Aorta (tissue), 5 donors: ENCODE results near the gene RELT. TPM values are rescaled to one million over a fixed set of nuclear protein-coding genes. Genes with fewer than 3 reads are reported as not detected.

Experiments
- ATAC-seq: fragments of 200-7000 bp; cut with Tn5 transposase; one replicate; pipeline ENCODE4 v1.9.1; 2022; ENCODE audit warnings: moderate library complexity; ENCODE audit not compliant: low FRiP score
- DNase-seq, 2 donors: peaks; one replicate each; pipeline ENCODE4 v3.0.0-alpha.2; 2020
- H3K27ac ChIP-seq, 2 donors: one replicate each; pipeline ENCODE4 v1.5.1; 2013; ENCODE audit warnings: low read length in 2 of 2, mild to moderate bottlenecking in 2 of 2, moderate library complexity in 2 of 2, control low read depth in 1 of 2, inconsistent platforms in 1 of 2, low read depth in 1 of 2
- H3K27me3 ChIP-seq, 2 donors: one replicate each; pipeline ENCODE4 v1.6.1; 2013; ENCODE audit warnings: control low read depth in 1 of 2, low read length in 1 of 2, mild to moderate bottlenecking in 1 of 2, moderate library complexity in 1 of 2; ENCODE audit not compliant: insufficient read depth in 2 of 2, control insufficient read depth in 1 of 2
- H3K36me3 ChIP-seq, 2 donors: one replicate each; pipeline ENCODE4 v1.6.1; 2013; ENCODE audit warnings: control low read depth in 1 of 2, low read length in 1 of 2, mild to moderate bottlenecking in 1 of 2; ENCODE audit not compliant: insufficient read depth in 2 of 2, control insufficient read depth in 1 of 2
- H3K4me1 ChIP-seq, 2 donors: one replicate each; pipeline ENCODE4 v1.6.1; 2013; ENCODE audit warnings: low read length in 2 of 2, control low read depth in 1 of 2, mild to moderate bottlenecking in 1 of 2, moderate library complexity in 1 of 2; ENCODE audit not compliant: insufficient read depth in 2 of 2, control insufficient read depth in 1 of 2
- H3K4me3 ChIP-seq, 2 donors: one replicate each; pipeline ENCODE4 v1.5.1; 2013; ENCODE audit warnings: low read length in 2 of 2, control low read depth in 1 of 2, mild to moderate bottlenecking in 1 of 2
- H3K9me3 ChIP-seq: one replicate; pipeline ENCODE4 v1.6.1; 2013; ENCODE audit warnings: mild to moderate bottlenecking, low read length; ENCODE audit not compliant: control insufficient read depth
- WGBS, 2 donors: extraction: QIAGEN DNeasy Blood & Tissue Kit; methylation state at CpG; one replicate each; pipeline ENCODE4 v1.1.7; 2013; 5-methylcytosine and 5-hydroxymethylcytosine counted together
- intact Hi-C, 2 donors: fragments of 100-400 bp; cut with DNase I; formaldehyde crosslinking; loops; one replicate each; pipeline versions ENCODE4 v1.14.2 to v1.15.0; 2022
- polyA plus RNA-seq, 2 donors: library from polyadenylated mRNA; stranded (reverse); fragments of 200-250 nt; gene quantifications; one replicate each; pipeline ENCODE4 v1.2.3, GENCODE V29; 2013
- total RNA-seq, 2 donors: library from RNA; stranded (reverse); fragmentation: NEBNext Ultra II Directional; extraction: Animal tissue kit (Norgen Biotek cat#: 25700); gene quantifications; one replicate each; pipeline ENCODE4 v1.2.1, GENCODE V29; 2021
- donor health status: healthy with polysubstance abuse.
- donor health status: Bipolar disorder and iron deficiency.
- donor health status: DM: no; HTN: no; CAD: no.
- donor health status: DM: no; HTN: no; CAD: no.
- donor health status: DM: yes; HTN: yes; CAD: no.

Gene RELT
- total and polyA plus RNA-seq, 4 donors: 1.1 to 13.2 (median 6.4) TPM

GRCh38 chr11:73356979-73357860 lies 19.0 kb upstream of the RELT start:
- intact Hi-C loops: no loop called here
- no peak overlapping the region for H3K4me3 ChIP-seq
- H3K27ac ChIP-seq: peak overlapping the region in 1 of 2 donors; percentile 49
- H3K27me3 ChIP-seq: no peaks in the 10 kb centered on the region
- no peaks in the 10 kb centered on the region for H3K9me3 ChIP-seq
- peaks cover 0 to 26% of the 10 kb centered on the region in 2 donors for H3K36me3 ChIP-seq
- WGBS, 2 donors: 71 to 73% methylated on average over 22 of the region's 22 CpGs
- peaks cover 0 to 3% of the 10 kb centered on the region in 2 donors for H3K4me1 ChIP-seq
- no peak for ATAC-seq
- DNase-seq: no peak

DNA sequence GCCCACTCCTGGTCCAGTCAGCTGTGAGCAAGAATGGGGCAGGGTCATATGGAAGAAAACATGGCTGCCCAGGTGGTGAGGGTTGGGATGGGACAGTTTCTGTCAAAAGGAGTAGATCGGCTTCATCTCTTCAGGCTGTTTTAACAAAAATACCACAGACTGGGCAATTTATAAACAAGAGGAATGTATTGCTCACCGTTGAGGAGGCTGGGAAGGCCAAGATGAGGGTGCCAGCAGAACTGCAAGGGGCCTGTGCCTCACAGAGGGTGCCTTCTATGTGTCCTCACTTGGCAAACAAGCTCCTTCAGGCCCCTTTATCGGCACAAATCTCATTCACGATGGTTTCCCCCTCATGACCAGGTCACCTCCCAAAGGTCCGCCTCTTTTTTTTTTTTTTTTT lies 18.1 kb upstream of the RELT start:
- Histone ChIP-seq H3K36me3 (peaks cover 2 to 24% of the 10 kb centered on the region in 2 donors), H3K27me3 (no peaks in the 10 kb centered on the region), H3K27ac (peak overlapping the region in 1 of 2 donors; percentile 49), H3K4me3 (no peak overlapping the region), H3K4me1 (peaks cover 0 to 3% of the 10 kb centered on the region in 2 donors), H3K9me3 (no peaks in the 10 kb centered on the region)
- intact Hi-C loops: no loop called here
- no peak for DNase-seq
- no peak for ATAC-seq
- 23 to 28% methylated on average over 5 of the region's 5 CpGs for WGBS, 2 donors

DNA sequence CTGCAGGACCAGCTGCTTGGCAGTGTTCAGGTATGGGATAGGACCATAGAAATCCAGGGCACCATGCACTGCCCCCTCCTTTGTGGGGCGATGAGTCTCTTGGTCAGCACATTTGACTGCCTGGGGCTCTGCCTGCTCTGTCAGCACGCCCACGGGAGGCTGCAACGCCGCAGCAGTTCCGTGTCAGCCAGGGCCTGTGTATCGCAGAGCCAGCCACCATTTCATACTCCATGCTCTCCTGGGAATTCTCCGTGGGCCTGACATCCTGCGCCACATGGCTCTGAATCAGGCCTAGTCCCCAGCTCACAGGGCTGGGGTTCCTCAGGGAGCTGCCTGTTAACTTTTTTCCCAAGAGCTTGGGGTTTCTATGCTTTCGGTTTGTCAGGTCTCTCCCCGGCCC lies 16.9 kb upstream of the RELT start:
- DNase-seq (peak in 1 of 2 donors; percentile 84), ATAC-seq (peak; percentile 63)
- H3K4me3 ChIP-seq: no peak overlapping the region
- intact Hi-C loops: no loop called here
- H3K27ac ChIP-seq: peak overlapping the region in 1 of 2 donors; percentile 76
- no peaks in the 10 kb centered on the region for H3K9me3 ChIP-seq
- no peaks in the 10 kb centered on the region for H3K27me3 ChIP-seq
- peaks cover 10 to 28% of the 10 kb centered on the region in 2 donors for H3K36me3 ChIP-seq
- 5 to 10% methylated on average over 11 of the region's 11 CpGs for WGBS, 2 donors
- peaks cover 0 to 3% of the 10 kb centered on the region in 2 donors for H3K4me1 ChIP-seq

GRCh38 chr11:73359930-73360742 lies 16.1 kb upstream of the RELT start:
- WGBS, 2 donors: 52 to 55% methylated on average over 19 of the region's 19 CpGs
- Histone ChIP-seq H3K27ac (peak overlapping the region in 1 of 2 donors; percentile 76), H3K4me3 (no peak overlapping the region), H3K4me1 (peaks cover 0 to 3% of the 10 kb centered on the region in 2 donors), H3K36me3 (peaks cover 10 to 28% of the 10 kb centered on the region in 2 donors), H3K9me3 (no peaks in the 10 kb centered on the region), H3K27me3 (no peaks in the 10 kb centered on the region)
- intact Hi-C loops: no loop called here
- ATAC-seq (no peak), DNase-seq (no peak)

- peaks cover 0 to 3% of the 10 kb centered on the region in 2 donors for H3K4me1 ChIP-seq
- H3K9me3 ChIP-seq: no peaks in the 10 kb centered on the region
- H3K4me3 ChIP-seq: no peak overlapping the region
- no peak for DNase-seq
- no peak for ATAC-seq
- peak overlapping the region in 1 of 2 donors; percentile 76 for H3K27ac ChIP-seq
- H3K36me3 ChIP-seq: peaks cover 10 to 31% of the 10 kb centered on the region in 2 donors
- H3K27me3 ChIP-seq: no peaks in the 10 kb centered on the region
- WGBS, 2 donors: 88% methylated on average over 8 of the region's 8 CpGs
- intact Hi-C loops: no loop called here
Measured at GRCh38 chr11:73360743-73361369, 15.3 kb upstream of the RELT start.

DNA sequence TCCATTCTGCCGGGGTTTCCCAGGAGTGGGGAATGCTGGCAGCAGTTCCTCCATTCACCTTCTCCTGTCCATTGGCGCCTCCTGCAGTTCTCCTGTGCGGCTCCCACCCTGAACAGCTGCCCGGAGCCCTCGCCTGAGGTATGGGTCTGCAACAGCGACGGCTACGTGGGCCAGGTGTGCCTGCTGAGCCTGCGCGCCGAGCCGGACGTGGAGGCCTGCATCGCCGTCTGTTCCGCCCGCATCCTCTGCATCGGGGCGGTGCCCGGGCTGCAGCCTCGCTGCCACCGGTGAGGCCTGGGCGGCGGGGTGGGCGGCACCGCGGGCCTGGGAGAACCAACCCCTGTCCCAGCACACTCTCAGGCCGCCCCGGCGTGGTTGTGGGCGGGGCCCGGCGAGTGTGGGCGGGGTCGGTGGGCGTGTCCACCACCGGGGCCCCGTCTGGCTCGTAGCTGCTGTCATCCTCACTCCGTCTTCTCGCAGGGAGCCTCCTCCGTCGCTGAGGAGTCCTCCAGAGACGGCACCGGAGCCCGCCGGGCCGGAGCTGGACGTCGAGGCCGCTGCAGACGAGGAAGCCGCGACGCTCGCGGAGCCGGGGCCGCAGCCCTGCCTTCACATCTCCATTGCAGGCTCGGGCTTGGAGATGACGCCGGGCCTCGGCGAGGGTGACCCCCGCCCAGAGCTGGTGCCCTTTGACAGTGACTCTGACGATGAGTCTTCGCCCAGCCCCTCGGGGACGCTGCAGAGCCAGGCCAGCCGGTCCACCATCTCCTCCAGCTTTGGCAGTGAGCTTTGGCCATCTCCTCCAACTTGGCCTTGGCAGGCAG lies 14.0 kb upstream of the RELT start:
- H3K27ac ChIP-seq: peak overlapping the region in 1 of 2 donors; percentile 20
- peaks cover 10 to 25% of the 10 kb centered on the region in 2 donors for H3K36me3 ChIP-seq
- WGBS, 2 donors: 65 to 67% methylated on average over 68 to 70 of the region's 70 CpGs
- no peaks in the 10 kb centered on the region for H3K9me3 ChIP-seq
- DNase-seq: no peak
- H3K4me3 ChIP-seq: no peak overlapping the region
- H3K27me3 ChIP-seq: no peaks in the 10 kb centered on the region
- intact Hi-C loops: no loop called here
- no peaks in the 10 kb centered on the region for H3K4me1 ChIP-seq
- no peak for ATAC-seq

- no peaks in the 10 kb centered on the region for H3K9me3 ChIP-seq
- peaks cover 10 to 25% of the 10 kb centered on the region in 2 donors for H3K36me3 ChIP-seq
- no peak overlapping the region for H3K4me3 ChIP-seq
- H3K27me3 ChIP-seq: no peaks in the 10 kb centered on the region
- ATAC-seq: no peak
- intact Hi-C loops: no loop called here
- H3K4me1 ChIP-seq: no peaks in the 10 kb centered on the region
- WGBS, 2 donors: 78 to 82% methylated on average over 9 of the region's 9 CpGs
- H3K27ac ChIP-seq: no peak overlapping the region
- DNase-seq: no peak
Measured at GRCh38 chr11:73363147-73363546, 13.1 kb upstream of the RELT start.
